Fibroblast of pulmonary artery (primary cell): ENCODE measurements around the gene GADL1.
A peak's percentile ranks its signal among the peaks of the same experiment; 100 is the strongest.

Source experiments
- DNase-seq: peaks from one replicate; pipeline ENCODE4 v3.0.0-alpha.2; 2010; ENCODE audit warnings: low read depth
- H3K4me3 ChIP-seq: replicated peaks from 2 replicates; pipeline ENCODE4 v1.5.1; 2011; ENCODE audit warnings: low read depth, mild to moderate bottlenecking, control low read depth, low read length, moderate library complexity
- CTCF ChIP-seq: IDR thresholded peaks from 2 replicates; pipeline ENCODE4 v1.5.1; 2011; ENCODE audit warnings: mild to moderate bottlenecking, control low read depth, low read length, inconsistent platforms; ENCODE audit errors: missing control alignments

The GADL1 gene

GRCh38 chr3:30695302-30696061 is 199.0 kb downstream of the GADL1 start:
- TF ChIP-seq CTCF, result no peak
- H3K4me3 ChIP-seq, result no peak overlapping the region
- DNase-seq, result no peak

GRCh38 chr3:30694668-30695067 is 199.8 kb downstream of the GADL1 start:
- H3K4me3 ChIP-seq, result no peak overlapping the region
- no peak for TF ChIP-seq CTCF
- DNase-seq, result no peak

GRCh38 chr3:30694148-30694547 is 200.3 kb downstream of the GADL1 start:
- DNase-seq, result no peak
- H3K4me3 ChIP-seq, result no peak overlapping the region
- TF ChIP-seq CTCF, result no peak

GRCh38 chr3:30693470-30694120 is 200.9 kb downstream of the GADL1 start:
- no peak overlapping the region for H3K4me3 ChIP-seq
- peak; percentile 77 for TF ChIP-seq CTCF
- DNase-seq, result peak; percentile 85

GRCh38 chr3:30692498-30693130 is 201.8 kb downstream of the GADL1 start:
- no peak for TF ChIP-seq CTCF
- no peak overlapping the region for H3K4me3 ChIP-seq
- DNase-seq, result no peak

- no peak overlapping the region for H3K4me3 ChIP-seq
- no peak for DNase-seq
- TF ChIP-seq CTCF, result no peak
Measured at GRCh38 chr3:30691944-30692343, 202.5 kb downstream of the GADL1 start.
